ENCODE data around the gene PADI3. TPM values are rescaled to one million over a fixed set of nuclear protein-coding genes. Genes with fewer than 3 reads are reported as not detected.

The PADI3 gene
- total RNA-seq, 2 donors from 2014 or later, result not detected

GRCh38 chr1:17216078-17216477 is 32.8 kb upstream of the PADI3 start:
- Histone ChIP-seq H3K27me3 (peaks cover 0 to 8% of the 10 kb centered on the region in 2 donors), H3K4me3 (no peak overlapping the region), H3K27ac (no peak overlapping the region), H3K9me3 (no peaks in the 10 kb centered on the region), H3K36me3 (no peaks in the 10 kb centered on the region), H3K4me1 (peaks cover 0 to 6% of the 10 kb centered on the region in 2 donors)
- no peak for DNase-seq (ENCODE audit: low spot score)
- no peak for TF ChIP-seq CTCF (IDR thresholded peaks at IDR 0.05)

- no peak for TF ChIP-seq CTCF (IDR thresholded peaks at IDR 0.05)
- peaks cover 0 to 4% of the 10 kb centered on the region in 2 donors for H3K4me1 ChIP-seq
- H3K4me3 ChIP-seq, result no peak overlapping the region
- no peaks in the 10 kb centered on the region for H3K9me3 ChIP-seq
- no peaks in the 10 kb centered on the region for H3K36me3 ChIP-seq
- H3K27me3 ChIP-seq, result peaks cover 0 to 8% of the 10 kb centered on the region in 2 donors
- no peak for DNase-seq (ENCODE audit: low spot score)
- H3K27ac ChIP-seq, result no peak overlapping the region
Observed at GRCh38 chr1:17217607-17218006, 31.3 kb upstream of the PADI3 start.

- H3K4me1 ChIP-seq, result no peaks in the 10 kb centered on the region
- no peak for DNase-seq (ENCODE audit: low spot score)
- no peak overlapping the region for H3K4me3 ChIP-seq
- no peak overlapping the region for H3K27ac ChIP-seq
- H3K9me3 ChIP-seq, result no peaks in the 10 kb centered on the region
- no peaks in the 10 kb centered on the region for H3K36me3 ChIP-seq
- H3K27me3 ChIP-seq, result peaks cover 0 to 2% of the 10 kb centered on the region in 2 donors
- no peak for TF ChIP-seq CTCF (IDR thresholded peaks at IDR 0.05)
Observed at GRCh38 chr1:17218939-17219338, 30.0 kb upstream of the PADI3 start.

GRCh38 chr1:17220287-17220686 is 28.6 kb upstream of the PADI3 start:
- H3K4me3 ChIP-seq, result no peak overlapping the region
- H3K27me3 ChIP-seq, result no peaks in the 10 kb centered on the region

GRCh38 chr1:17222557-17222956 is 26.3 kb upstream of the PADI3 start:
- H3K4me3 ChIP-seq, result no peak overlapping the region
- H3K9me3 ChIP-seq, result no peaks in the 10 kb centered on the region
- no peaks in the 10 kb centered on the region for H3K36me3 ChIP-seq
- DNase-seq (ENCODE audit: low spot score), result no peak
- no peaks in the 10 kb centered on the region for H3K4me1 ChIP-seq
- no peak for TF ChIP-seq CTCF (IDR thresholded peaks at IDR 0.05)
- no peaks in the 10 kb centered on the region for H3K27me3 ChIP-seq
- no peak overlapping the region for H3K27ac ChIP-seq

More at GRCh38 chr1:17220287-17220686, 28.6 kb upstream of the PADI3 start:
- Histone ChIP-seq H3K27ac (no peak overlapping the region), H3K36me3 (no peaks in the 10 kb centered on the region), H3K4me1 (no peaks in the 10 kb centered on the region), H3K9me3 (no peaks in the 10 kb centered on the region)
- DNase-seq (ENCODE audit: low spot score), result no peak
- TF ChIP-seq CTCF (IDR thresholded peaks at IDR 0.05), result no peak

- Histone ChIP-seq H3K4me3 (no peak overlapping the region), H3K27me3 (no peaks in the 10 kb centered on the region), H3K36me3 (no peaks in the 10 kb centered on the region), H3K27ac (no peak overlapping the region), H3K9me3 (no peaks in the 10 kb centered on the region), H3K4me1 (no peaks in the 10 kb centered on the region)
- no peak for TF ChIP-seq CTCF (IDR thresholded peaks at IDR 0.05)
- no peak for DNase-seq (ENCODE audit: low spot score)
Observed at GRCh38 chr1:17224434-17224833, 24.5 kb upstream of the PADI3 start.

Measured in right atrium auricular region (tissue), 2 donors.